Esophagus muscularis mucosa (tissue), 4 donors: Measurements from ENCODE around the gene PSMC5. TPM values are rescaled to one million over a fixed set of nuclear protein-coding genes. Genes with fewer than 3 reads are reported as not detected.
"Not testable (repeated sequence)": the region's sequence is repeated elsewhere in the genome, so short reads cannot be mapped to it uniquely, and the experiment has no call there.

Experiments used
- DNase-seq: peaks from one replicate; pipeline ENCODE4 v3.0.0-alpha.2; 2017; ENCODE audit errors: extremely low spot score
- H3K27ac ChIP-seq, 4 donors: fragments of 200-600 bp; sonication (generic); replicated peaks in 1 of 4; 1 replicate in 3 of 4; 2 replicates in 1 of 4; pipeline ENCODE4 v1.5.1; 2016 to 2019; ENCODE audit warnings: mild to moderate bottlenecking in 1 of 4
- H3K27me3 ChIP-seq, 4 donors: fragments of 200-600 bp; sonication (generic); one replicate each; pipeline versions ENCODE4 v1.5.1 to v1.6.0; 2016 to 2019
- H3K36me3 ChIP-seq, 4 donors: fragments of 200-600 bp; sonication (generic); one replicate each; pipeline ENCODE4 v1.5.1; 2016 to 2019
- H3K4me1 ChIP-seq, 4 donors: fragments of 200-600 bp; sonication (generic); one replicate each; pipeline ENCODE4 v1.5.1; 2016 to 2019
- H3K4me3 ChIP-seq, 4 donors: fragments of 200-600 bp; sonication (generic); 1 replicate in 2 of 4; 2 replicates in 2 of 4; pipeline ENCODE4 v1.5.1; 2016 to 2019; ENCODE audit warnings: mild to moderate bottlenecking in 4 of 4, moderate library complexity in 1 of 4
- H3K9me3 ChIP-seq, 4 donors: fragments of 200-600 bp; sonication (generic); 1 replicate in 3 of 4; 2 replicates in 1 of 4; pipeline ENCODE4 v1.5.1; 2016 to 2019
- EP300 ChIP-seq: sonication (generic); formaldehyde crosslinking; IDR thresholded peaks from one replicate; pipeline ENCODE4 v1.6.1; 2017; ENCODE audit warnings: antibody characterized with exemption
- POLR2A ChIP-seq: fragments of 450-650 bp; IDR thresholded peaks from one replicate; pipeline ENCODE4 v1.6.1; 2017; ENCODE audit warnings: antibody characterized with exemption, moderate library complexity, mild to moderate bottlenecking, low read depth
- POLR2AphosphoS5 ChIP-seq, 2 donors: sonication (generic); formaldehyde crosslinking; IDR thresholded peaks; one replicate each; pipeline ENCODE4 v1.6.1; 2017; ENCODE audit warnings: antibody characterized with exemption in 2 of 2
- WGBS: methylation state at CpG from one replicate; pipeline ENCODE4 v1.1.5; 2018; 5-methylcytosine and 5-hydroxymethylcytosine counted together
- intact Hi-C: fragments of 100-400 bp; cut with DNase I; formaldehyde crosslinking; loops from one replicate; pipeline ENCODE4 v1.15.1; 2023
- total RNA-seq, 4 donors: library from RNA; depleted of rRNA; stranded (reverse); fragments of >200 nt; gene quantifications; one replicate each; pipeline versions ENCODE4 v1.1.0 to v1.2.1, GENCODE V29; 2016
- TF ChIP-seq, protein P1 (sequence below), 3 experiments: fragments of 200-600 bp in 2 of 3; fragments of 450-650 bp in 1 of 3; sonication (generic) in 2 of 3; IDR thresholded peaks; one replicate each; pipeline ENCODE4 v1.5.1; 2017 to 2019; ENCODE audit warnings: antibody characterized with exemption in 3 of 3, mild to moderate bottlenecking in 2 of 3, moderate library complexity in 1 of 3

Gene PSMC5
- total RNA-seq, 4 donors from 2014 or later, result 71.2 to 117 (median 92.1) TPM

DNA sequence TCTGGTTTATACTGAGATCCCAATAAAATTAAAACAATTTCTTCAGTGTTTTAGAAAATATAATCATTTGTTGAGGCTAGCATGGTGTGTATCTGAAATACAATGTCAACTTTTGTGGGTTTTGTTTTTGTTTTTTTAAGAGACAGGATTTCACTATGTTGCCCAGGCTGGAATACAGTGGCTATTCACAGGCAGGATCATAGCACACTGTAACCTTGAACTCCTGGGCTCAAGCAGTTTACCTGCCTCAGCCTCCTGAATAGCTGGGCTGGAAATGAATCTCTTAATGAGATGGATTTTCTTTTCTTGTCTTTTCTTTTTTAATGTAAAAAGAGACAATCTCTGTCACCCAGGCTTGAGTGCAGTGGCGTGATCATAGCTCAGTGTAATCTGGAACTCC lies 41.1 kb upstream of the PSMC5 start:
- intact Hi-C loops, result no loop called here
- DNase-seq, result no peak
- Histone ChIP-seq H3K27ac (no peak overlapping the region), H3K27me3 (no peaks in the 10 kb centered on the region), H3K9me3 (no peaks in the 10 kb centered on the region), H3K36me3 (peaks cover 21 to 59% (median 49%) of the 10 kb centered on the region in 4 donors), H3K4me1 (peaks cover 3 to 52% (median 24%) of the 10 kb centered on the region in 4 donors), H3K4me3 (no peak overlapping the region)
- TF ChIP-seq, protein P1, sequence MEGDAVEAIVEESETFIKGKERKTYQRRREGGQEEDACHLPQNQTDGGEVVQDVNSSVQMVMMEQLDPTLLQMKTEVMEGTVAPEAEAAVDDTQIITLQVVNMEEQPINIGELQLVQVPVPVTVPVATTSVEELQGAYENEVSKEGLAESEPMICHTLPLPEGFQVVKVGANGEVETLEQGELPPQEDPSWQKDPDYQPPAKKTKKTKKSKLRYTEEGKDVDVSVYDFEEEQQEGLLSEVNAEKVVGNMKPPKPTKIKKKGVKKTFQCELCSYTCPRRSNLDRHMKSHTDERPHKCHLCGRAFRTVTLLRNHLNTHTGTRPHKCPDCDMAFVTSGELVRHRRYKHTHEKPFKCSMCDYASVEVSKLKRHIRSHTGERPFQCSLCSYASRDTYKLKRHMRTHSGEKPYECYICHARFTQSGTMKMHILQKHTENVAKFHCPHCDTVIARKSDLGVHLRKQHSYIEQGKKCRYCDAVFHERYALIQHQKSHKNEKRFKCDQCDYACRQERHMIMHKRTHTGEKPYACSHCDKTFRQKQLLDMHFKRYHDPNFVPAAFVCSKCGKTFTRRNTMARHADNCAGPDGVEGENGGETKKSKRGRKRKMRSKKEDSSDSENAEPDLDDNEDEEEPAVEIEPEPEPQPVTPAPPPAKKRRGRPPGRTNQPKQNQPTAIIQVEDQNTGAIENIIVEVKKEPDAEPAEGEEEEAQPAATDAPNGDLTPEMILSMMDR (IDR thresholded peaks at IDR 0.05), result no peak
- TF ChIP-seq EP300 (no peak), POLR2A (no peak), POLR2AphosphoS5 (IDR thresholded peaks at IDR 0.05) (no peak)
- 96% methylated on average over 1 of the region's 1 CpG for WGBS

DNA sequence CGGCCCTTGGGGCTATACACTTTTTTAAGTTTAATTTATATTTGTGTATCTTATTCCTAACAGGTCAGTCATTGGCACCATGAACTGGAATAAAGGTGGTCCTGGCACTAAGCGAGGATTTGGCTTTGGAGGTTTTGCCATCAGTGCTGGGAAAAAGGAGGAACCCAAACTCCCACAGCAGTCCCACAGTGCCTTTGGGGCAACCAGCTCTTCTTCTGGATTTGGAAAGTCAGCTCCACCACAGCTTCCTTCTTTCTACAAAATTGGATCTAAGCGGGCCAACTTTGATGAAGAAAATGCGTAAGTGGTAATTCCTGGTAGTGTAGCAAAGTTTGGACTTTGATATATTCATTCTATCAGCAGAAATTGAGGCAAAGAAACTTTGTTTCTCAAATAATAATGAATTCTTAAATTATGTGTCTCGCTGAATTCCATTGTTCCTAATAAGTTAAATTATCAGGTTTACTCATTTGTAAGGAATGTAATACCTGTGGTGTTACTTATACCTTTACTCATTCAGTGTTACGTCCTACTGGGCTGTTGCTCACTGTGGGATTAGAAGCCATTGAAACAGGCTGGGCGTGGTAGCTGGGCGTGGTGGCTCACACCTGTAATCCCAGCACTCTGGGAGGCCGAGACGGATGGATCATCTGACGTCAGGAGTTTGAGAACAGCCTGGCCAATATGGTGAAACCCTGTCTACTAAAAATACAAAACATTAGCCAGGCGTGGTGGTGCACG lies 40.1 kb upstream of the PSMC5 start:
- no peaks in the 10 kb centered on the region for H3K9me3 ChIP-seq
- H3K4me3 ChIP-seq, result no peak overlapping the region
- H3K36me3 ChIP-seq, result peaks cover 22 to 65% (median 57%) of the 10 kb centered on the region in 4 donors
- intact Hi-C loops, result no loop called here
- WGBS, result 95% methylated on average over 13 of the region's 13 CpGs
- no peak for DNase-seq
- no peak for TF ChIP-seq POLR2A
- no peak for TF ChIP-seq EP300
- TF ChIP-seq POLR2AphosphoS5 (IDR thresholded peaks at IDR 0.05), result no peak
- TF ChIP-seq, protein P1 (IDR thresholded peaks at IDR 0.05), result no peak
- H3K4me1 ChIP-seq, result peaks cover 3 to 44% (median 19%) of the 10 kb centered on the region in 4 donors
- no peaks in the 10 kb centered on the region for H3K27me3 ChIP-seq
- H3K27ac ChIP-seq, result no peak overlapping the region

DNA sequence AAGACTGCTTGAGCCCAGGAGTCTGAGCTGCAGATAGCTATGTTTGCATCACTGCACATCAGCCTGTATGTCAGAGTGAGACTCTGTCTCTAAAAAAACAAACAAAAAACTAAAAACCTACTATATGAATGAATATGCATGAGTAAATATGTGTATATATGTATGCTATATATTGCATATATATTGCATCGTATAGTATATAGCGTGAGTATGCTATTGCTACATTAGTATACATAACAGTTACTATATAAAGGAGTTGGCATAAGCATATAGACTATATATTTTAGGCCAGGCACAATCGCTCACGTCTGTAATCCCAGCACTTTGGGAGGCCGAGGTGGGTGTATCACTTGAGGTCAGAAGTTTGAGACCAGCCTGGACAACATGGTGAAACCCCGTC lies 37.2 kb upstream of the PSMC5 start:
- Histone ChIP-seq H3K4me1 (peaks cover 0 to 21% (median 3%) of the 10 kb centered on the region in 4 donors), H3K9me3 (no peaks in the 10 kb centered on the region), H3K4me3 (no peak overlapping the region), H3K36me3 (peaks cover 44 to 87% (median 78%) of the 10 kb centered on the region in 4 donors), H3K27me3 (no peaks in the 10 kb centered on the region), H3K27ac (no peak overlapping the region)
- TF ChIP-seq POLR2A (no peak), EP300 (no peak), POLR2AphosphoS5 (IDR thresholded peaks at IDR 0.05) (no peak)
- TF ChIP-seq, protein P1 (IDR thresholded peaks at IDR 0.05), result no peak
- no peak for DNase-seq
- intact Hi-C loops, result no loop called here
- WGBS, result 89% methylated on average over 6 of the region's 6 CpGs

DNA sequence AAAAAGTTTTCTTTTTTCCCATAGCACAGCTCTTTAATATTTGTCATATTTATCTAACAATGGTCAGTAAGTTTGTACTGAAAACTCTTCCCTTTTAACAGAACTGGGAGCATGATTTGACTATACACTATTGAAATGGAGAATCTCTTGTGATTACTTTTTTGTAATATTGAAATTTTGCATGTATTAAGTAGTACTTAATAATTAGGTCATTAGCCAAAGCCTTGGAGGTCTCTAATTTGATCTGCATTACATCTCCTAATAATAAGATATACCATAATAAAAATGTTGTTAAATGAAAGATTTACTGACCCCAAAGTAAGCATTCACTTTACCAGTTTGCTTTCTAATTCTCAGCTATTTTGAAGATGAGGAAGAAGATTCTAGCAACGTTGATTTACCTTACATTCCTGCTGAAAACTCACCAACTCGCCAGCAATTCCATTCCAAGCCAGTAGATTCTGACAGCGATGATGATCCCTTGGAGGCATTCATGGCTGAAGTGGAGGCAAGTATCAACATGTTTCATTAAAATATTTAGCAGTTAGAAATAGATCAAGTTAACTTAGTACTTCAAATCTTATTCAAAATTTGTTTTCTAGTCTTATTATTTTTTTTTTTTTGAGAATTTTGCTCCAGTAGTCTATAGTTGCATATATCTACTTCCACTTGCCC lies 35.0 kb upstream of the PSMC5 start:
- no peaks in the 10 kb centered on the region for H3K27me3 ChIP-seq
- no peak overlapping the region for H3K27ac ChIP-seq
- WGBS, result 85% methylated on average over 3 of the region's 3 CpGs
- H3K36me3 ChIP-seq, result peaks cover 60 to 100% (median 88%) of the 10 kb centered on the region in 4 donors
- no peak overlapping the region for H3K4me3 ChIP-seq
- TF ChIP-seq, protein P1 (IDR thresholded peaks at IDR 0.05), result no peak
- H3K9me3 ChIP-seq, result no peaks in the 10 kb centered on the region
- peaks cover 0 to 8% (median 2%) of the 10 kb centered on the region in 4 donors for H3K4me1 ChIP-seq
- intact Hi-C loops, result no loop called here
- DNase-seq, result no peak

DNA sequence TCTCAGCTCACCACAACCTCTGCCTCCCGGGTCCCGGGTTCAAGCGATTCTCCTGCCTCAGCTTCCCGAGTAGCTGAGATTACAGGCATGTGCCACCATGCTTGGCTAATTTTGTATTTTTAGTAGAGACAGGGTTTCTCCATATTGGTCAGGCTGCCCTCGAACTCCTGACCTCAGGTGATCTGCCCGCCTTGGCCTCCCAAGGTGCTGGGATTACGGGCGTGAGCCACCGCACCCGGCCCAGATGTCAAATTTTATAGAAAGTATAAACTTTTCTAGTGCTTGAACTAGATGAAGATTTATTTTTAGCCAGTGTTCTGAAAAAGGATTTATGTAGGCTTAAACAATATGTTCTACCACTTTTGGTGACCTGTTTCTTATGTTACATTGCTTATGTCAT lies 30.9 kb upstream of the PSMC5 start:
- H3K4me1 ChIP-seq, H3K9me3 ChIP-seq, H3K4me3 ChIP-seq, H3K27ac ChIP-seq, DNase-seq, intact Hi-C loops, H3K27me3 ChIP-seq: not testable (repeated sequence)
- H3K36me3 ChIP-seq, result peaks cover 78 to 100% (median 90%) of the 10 kb centered on the region in 4 donors
- 92% methylated on average over 10 of the region's 10 CpGs for WGBS
